GM23338 (cell line): ENCODE data around the gene SFSWAP.

Experiments
- CTCF ChIP-seq, 2 experiments: fragments of 200-600 bp in 1 of 2; sonication (generic) in 1 of 2; conservative IDR thresholded peaks; 2 replicates each; pipeline versions ENCODE4 v1.5.1 to v1.6.1; 2016 to 2017; ENCODE audit warnings: antibody characterized with exemption in 2 of 2, low read depth in 2 of 2, mild to moderate bottlenecking in 2 of 2, moderate library complexity in 1 of 2
- EZH2 ChIP-seq: fragments of 200-600 bp; sonication (generic); IDR thresholded peaks from one replicate; pipeline ENCODE4 v1.8.0; 2017; ENCODE audit warnings: antibody characterized with exemption, mild to moderate bottlenecking, low read depth; ENCODE audit not compliant: unreplicated experiment
- EZH2phosphoT487 ChIP-seq: fragments of 200-600 bp; sonication (generic); IDR thresholded peaks from one replicate; pipeline ENCODE4 v1.8.1; 2018; ENCODE audit warnings: antibody characterized with exemption; ENCODE audit not compliant: unreplicated experiment
- JUNB ChIP-seq: IDR thresholded peaks from one replicate; pipeline ENCODE4 v1.6.1; 2016; ENCODE audit warnings: antibody characterized with exemption; ENCODE audit not compliant: unreplicated experiment
- POLR2AphosphoS5 ChIP-seq: IDR thresholded peaks from 2 replicates; pipeline ENCODE4 v1.6.1; 2016; ENCODE audit warnings: antibody characterized with exemption, low read depth
- REST ChIP-seq: IDR thresholded peaks from one replicate; pipeline ENCODE4 v1.6.1; 2018; ENCODE audit warnings: antibody characterized with exemption; ENCODE audit not compliant: unreplicated experiment
- ZNF114 ChIP-seq: fragments of 250-450 bp; sonication (Bioruptor Pico); IDR thresholded peaks from 2 replicates; pipeline ENCODE4 v1.5.0; 2020; ENCODE audit warnings: mild to moderate bottlenecking, moderate library complexity
- TF ChIP-seq, protein P1 (sequence below): IDR thresholded peaks from 2 replicates; pipeline ENCODE4 v1.6.1; 2016; ENCODE audit warnings: antibody characterized with exemption

DNA sequence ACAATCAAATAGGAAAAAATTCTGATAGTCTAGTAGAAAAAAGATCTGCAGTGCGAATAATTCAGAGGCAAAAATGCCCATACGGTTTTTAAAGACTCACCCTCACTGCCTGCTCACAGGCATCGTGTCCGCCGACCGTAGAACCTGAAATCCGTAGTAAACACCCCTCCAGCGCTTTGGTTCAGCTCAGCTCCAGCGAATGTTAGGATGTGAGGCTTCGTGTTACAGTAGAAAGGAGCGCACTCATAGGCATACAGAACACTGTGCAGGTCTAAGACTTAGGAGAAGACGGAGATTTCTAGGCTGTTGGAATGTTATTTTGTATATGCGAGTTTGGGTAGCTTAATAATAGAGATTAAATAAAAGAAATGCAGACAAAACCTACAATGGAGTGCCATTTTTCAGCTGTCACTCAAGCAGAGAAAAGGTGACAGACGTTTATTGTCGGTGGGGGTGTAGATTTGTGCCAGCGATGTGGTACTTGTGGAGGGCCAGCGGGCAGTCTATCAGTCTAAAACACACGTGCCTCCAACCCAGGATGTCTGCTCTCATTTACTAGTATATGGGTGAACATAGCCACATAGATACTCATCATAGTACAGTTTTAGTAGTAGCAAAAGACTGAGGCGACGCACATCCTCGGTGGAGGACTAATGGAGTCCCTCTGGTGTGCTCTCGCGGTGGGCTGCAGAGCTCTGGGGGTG lies 25.7 kb downstream of the SFSWAP start:
- TF ChIP-seq CTCF (conservative IDR thresholded peaks at IDR 0.05; ENCODE audit: low read depth in 2 of 2) (no peak), ZNF114 (CRISPR knock-in tag) (no peak), JUNB (no peak), EZH2 (no peak), POLR2AphosphoS5 (no peak), REST (no peak), EZH2phosphoT487 (no peak)
- TF ChIP-seq, protein P1, sequence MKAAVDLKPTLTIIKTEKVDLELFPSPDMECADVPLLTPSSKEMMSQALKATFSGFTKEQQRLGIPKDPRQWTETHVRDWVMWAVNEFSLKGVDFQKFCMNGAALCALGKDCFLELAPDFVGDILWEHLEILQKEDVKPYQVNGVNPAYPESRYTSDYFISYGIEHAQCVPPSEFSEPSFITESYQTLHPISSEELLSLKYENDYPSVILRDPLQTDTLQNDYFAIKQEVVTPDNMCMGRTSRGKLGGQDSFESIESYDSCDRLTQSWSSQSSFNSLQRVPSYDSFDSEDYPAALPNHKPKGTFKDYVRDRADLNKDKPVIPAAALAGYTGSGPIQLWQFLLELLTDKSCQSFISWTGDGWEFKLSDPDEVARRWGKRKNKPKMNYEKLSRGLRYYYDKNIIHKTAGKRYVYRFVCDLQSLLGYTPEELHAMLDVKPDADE, result no peak
